LoVo (cell line): ENCODE measurements around the gene GPRIN3.

Experiments used
- DNase-seq: peaks from one replicate; pipeline ENCODE4 v3.0.0-alpha.2; 2016; ENCODE audit warnings: low spot score

Gene GPRIN3

DNA sequence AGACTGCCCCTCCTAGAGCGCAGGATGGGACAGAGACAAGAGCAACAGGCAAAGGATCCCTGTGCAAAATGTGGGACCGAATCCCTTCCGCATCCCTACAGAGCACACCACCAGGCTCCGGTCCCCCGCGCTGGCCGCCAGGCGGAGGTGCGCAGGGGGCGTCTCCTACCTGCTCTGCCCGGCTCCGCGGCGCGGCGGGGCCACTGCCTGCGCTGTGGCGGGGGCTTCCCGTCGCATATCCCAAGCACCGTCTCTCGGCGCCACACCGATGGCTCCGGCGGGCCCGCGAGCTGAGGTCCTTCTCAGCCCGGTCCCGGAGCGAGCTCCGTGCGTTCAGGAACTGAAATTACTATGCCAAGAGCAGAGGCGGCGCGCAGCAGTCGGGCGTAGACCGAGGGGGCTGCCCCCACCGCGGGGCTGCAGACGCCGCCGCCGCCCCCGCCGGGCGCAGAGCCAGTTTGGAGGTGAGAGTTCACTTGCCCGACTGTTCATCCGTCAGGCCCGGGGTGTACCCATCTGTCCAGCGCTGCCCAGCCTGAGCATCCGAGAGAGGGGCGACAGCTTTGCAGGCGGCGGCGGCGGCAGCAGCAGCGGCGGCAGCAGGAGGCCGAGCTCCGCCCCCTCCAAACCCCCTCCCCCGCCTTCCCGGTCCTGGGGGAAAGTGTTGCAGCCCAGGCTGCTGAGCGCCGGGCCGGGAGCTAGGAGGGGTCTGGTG, at the start of gene GPRIN3:
Gene GPRIN3, minus strand, starts transcription at position 355 of the 715 bp plus-strand sequence. CDS start 57,690 bp downstream, outside the sequence.
- no peak for DNase-seq

DNA sequence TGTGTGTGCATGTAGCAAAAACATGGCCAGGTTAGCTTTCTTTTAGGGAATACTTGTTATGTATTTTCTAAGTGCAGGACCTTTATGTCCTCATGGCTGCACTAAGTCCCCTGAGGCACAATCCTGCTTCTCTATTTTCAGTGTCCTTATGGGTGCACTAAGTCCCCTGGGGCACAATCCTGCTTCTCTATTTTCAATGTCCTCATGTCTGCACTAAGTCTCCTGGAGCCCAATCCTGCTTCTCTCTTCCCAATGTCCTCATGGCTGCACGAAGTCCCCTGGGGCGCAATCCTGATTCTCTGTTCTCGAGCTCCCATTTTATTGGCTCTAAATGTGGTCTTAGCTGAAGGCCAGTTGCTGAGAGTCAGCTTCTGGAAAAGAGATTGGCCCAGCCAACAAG, 49.7 kb upstream of the GPRIN3 start:
- DNase-seq = no peak

DNA sequence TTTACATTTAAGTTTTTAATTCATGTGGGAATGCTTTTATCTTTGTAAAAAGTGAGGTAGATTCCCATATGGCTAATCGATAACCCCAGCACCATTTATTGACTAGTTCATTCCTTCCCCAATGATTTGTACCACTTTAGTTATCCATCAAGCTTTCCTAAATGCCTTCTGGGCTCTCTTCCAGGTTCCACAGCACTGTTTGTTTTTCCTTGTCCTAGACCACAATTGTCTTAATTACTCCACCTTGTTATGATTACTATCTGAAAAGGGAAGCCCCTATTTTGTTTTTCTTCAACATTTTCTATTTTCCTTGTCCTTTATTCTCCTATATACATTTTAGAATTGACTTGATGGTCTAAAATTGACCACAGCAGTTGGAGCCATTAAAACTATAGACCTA, 48.5 kb upstream of the GPRIN3 start:
- DNase-seq = peak; percentile 12

DNA sequence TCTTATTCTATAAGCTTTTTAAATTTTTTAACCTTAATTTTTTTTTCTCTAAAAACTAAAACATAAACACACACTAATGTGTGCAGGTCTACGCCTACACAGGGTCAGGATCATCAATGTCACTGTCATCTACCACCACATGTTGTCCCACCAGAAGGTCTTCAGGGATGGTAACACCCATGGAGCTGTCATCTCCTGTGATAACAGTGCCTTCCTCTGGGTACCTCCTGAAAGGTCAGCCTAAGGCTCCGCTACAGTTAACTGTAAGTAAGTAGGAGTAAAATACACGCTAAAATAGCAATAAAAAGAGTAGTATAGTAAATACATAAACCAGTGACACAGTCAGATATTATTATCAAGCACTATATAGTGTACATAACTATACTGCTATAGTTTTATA, 45.9 kb upstream of the GPRIN3 start:
- DNase-seq = no peak

DNA sequence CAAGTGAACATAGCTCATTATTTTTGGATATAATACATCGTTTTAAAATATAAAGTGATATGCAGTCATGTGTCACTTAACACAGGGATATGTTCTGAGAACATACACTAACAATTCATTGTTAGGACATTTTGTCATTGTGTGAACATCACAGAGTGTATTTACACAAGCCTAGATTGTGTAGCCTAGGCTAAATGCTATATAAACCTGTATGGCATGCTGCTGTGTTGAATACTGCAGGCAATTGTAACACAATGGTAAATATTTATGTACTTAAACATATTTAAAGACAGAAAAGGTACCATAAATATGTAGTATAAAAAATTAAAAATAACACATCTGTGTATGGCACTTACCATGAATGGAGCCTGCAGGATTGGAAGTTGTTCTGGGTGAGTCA, 44.9 kb upstream of the GPRIN3 start:
- no peak for DNase-seq

DNA sequence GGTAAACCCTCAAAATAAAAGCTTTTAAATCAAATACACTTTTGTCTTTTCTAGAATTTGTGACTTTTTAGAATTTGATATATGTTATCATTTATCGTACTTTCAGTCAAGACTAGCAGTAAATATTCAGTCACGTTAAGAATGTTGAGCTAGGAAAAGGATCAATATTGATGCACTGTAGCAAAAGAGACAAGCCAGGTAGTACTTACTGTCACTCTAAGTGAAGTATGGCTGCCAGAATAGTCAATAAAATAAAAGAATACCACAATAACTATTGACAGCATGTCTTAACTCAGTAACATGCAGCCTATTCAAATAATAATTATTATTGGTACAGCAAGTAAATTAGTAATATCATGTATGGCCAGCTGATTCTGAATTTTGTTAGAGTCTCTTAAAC, 43.6 kb upstream of the GPRIN3 start:
- DNase-seq = no peak

DNA sequence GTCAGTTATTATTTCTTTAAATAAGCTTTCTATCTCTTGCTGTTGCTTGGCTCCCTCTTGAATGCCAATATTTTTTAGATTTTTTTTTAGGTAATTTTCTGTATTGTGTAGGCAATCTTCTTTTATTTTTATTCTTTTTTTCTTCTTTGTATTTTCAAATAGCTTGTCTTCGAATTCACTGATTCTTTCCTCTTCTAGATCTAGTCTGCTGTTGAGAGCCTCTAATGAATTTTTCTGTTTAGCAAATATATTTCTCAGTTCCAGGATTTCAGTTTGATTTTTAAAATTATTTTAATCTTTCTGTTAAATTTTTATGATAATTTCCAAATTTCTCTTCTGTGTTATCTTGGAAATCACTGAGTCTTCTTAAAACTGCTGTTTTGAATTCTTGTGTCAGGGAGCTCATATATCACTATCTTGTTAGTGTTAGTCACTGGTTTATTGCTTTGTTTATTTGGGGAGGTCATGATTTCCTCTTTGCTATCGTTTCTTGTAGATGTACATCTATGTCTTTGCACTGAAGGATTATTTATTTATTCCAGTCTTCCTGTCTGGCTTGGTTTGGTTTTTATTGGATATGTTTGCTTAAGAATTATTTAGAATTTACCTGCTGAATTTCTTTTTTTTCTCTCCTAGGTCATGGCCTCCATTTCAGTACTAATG, 39.9 kb upstream of the GPRIN3 start:
- peak; percentile 2 for DNase-seq

DNA sequence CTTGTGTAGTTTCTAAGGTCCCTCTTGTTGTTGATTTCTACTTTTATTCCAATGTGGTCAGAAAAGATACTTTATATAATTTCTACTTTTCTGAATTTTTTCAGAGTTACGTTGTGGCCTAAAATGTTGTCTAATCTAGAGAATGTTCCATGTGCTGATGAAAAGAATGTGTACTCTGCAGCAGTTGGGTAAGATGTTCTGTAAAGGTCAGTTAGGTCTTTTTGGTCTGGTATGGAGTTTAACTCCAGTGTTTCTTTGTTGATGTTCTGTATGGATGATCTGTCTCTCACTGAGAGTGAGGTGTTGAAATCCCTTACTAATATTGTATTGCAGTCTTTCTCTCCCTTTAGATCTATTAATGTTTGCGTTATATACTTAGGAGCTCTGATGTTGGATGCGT, 37.0 kb upstream of the GPRIN3 start:
- DNase-seq = no peak

DNA sequence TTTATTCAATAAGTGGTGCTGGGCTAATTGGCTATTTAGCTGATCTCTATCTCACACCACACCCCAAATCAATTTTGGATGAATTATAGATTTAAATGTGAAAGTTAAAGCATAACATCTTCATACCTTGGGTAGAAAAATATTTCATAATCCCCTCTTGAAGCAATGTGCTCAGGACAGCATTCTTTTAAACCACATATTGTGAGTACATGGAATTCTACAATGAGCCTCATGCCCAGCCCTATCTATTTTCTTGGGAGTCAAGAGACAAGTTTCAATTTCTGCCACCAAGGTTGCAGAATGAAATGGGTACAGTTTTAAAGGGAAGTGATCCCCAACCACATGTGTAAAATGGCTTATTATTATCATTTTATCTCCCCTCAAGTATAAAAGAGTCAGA, 30.6 kb upstream of the GPRIN3 start:
- no peak for DNase-seq

DNA sequence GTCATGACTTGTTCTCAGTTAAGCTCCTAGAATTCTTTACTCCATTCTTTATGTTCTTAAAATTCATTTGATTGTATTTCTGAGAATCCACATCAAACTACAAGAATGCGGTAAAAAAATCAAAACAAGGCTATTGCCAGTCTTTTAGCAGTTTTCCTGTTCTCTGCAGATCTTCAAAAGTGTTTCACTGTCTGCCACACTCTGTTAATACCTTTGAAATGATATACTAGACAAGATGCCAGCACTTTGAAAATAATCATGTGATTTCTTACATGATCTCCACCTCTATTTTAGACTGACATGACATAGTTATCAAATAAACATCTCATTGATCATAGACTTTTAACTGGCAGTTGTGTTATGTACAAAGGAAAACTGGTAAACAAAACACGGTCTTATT, 30.1 kb upstream of the GPRIN3 start:
- DNase-seq = no peak

DNA sequence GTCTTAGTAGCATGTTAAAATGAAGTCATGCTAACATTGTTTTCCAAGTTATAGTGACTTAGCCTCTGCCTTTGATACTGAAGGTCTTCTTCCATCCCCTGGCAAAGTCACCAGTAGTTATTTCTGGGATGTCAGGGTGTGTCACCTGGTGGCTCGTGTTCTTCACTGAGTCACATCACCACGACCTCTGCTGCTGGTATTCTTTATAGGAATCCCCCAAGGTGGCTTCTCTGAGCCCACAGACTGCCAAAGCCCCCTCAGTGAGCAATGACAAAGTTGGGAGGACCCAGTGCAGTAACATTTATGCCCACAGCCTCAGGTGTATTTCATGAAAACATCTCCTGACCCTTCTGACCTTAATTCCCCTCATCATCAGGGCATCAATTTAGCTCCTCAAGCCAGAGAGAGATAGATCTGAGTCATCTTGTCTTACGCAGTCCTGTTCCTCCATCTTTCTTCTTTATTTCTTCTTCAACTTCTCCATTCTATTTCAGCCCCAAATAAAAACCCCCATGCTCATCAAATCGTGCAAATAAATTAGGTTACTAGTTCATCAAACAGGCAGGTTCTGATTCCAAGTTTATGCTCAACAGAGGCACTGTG, 29.3 kb upstream of the GPRIN3 start:
- DNase-seq = no peak

DNA sequence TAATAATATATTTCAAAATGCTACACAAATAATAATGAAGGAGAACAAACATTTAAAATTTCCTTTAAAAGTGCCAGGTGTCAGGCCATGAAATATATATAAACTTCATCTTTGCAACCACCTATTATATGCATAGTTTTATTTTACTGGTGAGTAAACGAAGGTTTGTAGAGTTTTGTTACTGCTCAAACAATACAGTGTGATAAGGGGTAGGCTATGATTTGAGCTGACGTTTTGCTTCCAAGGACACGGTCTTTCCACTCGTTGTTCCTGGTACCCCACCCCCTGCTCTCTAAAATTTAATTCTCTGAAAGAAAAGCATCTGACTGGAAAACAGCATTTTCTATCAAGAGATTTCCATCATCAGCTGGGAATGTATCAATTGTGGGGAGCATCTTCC, 27.2 kb upstream of the GPRIN3 start:
- DNase-seq = no peak

DNA sequence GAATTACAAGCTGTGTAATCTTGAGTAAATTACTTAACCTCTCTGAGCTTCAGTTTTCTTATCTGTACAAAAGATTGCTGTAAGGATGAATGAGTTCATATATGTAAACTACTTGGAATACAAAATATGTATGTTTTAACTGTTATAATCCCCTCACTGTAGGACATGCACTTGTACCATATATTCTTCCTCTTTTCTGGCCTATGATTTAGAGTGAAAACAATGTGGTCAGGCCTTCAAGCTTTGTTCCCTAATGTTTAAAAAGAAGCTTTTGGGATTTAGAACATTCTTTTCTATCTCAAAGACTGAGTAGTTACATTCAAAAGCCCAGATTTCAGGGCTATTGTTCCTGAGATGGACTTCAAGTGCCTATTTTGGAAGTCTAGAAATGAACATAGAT, 26.7 kb upstream of the GPRIN3 start:
- no peak for DNase-seq

DNA sequence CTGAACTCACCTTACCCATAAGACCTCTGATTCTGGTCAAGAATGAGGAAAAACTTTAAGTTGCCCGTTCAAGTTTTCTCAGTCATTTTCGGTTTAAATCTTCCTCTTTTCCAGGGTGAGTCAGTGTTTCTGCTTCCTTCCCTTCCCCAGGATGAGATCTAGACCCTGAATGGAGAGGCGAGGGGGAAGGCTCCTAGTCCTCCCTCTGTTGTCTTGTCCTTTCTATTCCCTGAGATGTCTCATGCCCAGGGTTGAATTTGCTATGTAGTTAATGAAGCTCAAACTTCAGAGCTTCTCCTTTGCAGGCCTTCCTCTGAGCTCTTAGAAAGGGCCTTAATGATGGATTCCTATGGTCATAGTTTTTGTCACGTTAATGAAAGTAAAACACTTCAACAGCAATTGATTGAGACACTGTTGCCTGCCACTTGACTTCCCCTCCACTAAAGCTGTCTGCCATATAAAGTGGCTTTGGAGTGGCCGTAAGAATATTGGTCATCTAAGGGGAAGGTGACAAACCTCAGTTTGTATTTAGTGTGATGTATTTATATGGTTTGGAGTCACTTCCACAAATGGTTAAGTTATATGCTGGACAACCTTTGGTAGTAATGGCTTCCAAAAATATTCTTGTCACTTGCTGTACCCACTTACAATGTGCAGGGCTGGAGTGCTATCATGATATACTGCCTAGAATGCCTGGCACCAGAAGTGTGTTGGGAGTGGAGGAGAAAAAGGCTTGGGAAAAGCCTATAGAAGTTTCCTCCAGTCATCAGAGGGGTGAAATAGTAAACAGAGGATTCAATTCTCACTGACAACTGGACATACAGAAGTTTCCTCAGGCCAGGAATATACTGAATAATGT, 24.3 kb upstream of the GPRIN3 start:
- no peak for DNase-seq

DNA sequence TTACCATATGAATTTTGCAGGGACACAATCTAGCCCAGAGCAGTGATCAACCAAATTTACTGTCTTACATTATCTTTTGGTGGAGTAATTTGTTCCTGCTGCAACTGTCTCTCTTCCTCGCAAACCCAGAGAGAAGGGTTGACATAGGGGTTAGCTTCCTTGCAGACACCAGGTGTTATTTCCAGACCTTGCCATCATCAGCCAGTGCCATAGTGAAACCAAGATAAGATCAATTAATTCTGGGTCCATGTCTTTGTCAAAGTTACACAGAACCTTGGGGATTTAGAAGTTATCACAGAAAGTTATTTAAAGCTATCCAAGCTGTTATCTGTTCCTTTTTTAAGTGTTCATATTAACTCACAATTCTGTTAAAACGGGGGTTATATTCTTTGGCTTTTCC, 23.6 kb upstream of the GPRIN3 start:
- DNase-seq = no peak

DNA sequence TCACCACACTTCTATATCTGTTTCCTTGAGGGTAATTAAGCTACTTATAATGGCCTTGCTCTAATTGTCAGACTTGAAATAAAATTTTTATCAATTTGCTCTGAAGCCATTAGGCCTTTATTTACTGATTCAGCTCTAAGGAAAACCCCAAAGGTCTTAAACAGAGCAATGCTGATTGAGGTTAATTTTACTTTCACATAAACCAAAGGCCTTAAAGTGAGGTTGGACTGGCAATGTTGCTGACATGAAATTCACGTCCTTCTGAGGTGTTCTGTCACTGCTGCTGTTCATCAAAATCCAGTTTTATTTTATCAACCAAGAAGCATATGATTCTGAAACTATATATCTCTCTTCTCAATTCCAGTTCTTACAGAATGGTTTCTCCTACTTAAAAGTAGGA, 21.7 kb upstream of the GPRIN3 start:
- no peak for DNase-seq

DNA sequence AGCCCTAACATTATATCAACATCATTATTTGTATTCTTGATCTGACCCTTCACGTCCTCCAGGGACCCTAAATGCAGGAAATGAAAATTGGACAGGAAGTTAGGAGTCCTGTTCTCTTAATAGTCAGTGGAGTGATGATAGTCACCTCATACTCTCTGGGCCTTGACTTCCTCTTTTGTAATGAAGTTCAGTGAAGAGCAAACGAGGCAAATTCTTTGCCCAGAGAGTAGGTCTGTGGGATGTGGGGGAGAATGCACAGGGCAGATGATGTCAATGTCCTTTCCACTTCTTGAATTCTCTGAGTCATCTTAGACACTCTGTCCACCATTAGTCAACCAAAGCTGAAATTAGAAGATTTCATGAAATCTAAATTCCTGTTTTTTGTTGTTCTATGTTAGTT, 17.1 kb upstream of the GPRIN3 start:
- DNase-seq = no peak

DNA sequence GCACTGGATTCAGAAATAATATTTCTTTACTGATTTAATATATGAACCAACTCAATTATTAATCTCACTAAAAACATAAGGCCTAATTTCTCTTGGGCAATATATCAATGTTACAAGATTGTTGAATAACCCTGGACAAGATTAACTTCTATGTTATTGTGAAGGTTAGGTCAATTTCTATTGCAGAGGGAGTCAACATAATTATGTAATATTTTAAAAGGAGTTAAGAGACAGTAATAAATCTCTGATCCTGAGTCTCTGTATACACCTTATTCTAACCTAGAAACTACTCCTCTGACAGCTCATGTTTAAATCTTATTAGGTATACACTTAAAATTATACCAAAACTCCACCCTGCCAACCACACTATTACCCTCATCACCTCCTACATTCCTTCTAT, 15.1 kb upstream of the GPRIN3 start:
- DNase-seq = no peak

DNA sequence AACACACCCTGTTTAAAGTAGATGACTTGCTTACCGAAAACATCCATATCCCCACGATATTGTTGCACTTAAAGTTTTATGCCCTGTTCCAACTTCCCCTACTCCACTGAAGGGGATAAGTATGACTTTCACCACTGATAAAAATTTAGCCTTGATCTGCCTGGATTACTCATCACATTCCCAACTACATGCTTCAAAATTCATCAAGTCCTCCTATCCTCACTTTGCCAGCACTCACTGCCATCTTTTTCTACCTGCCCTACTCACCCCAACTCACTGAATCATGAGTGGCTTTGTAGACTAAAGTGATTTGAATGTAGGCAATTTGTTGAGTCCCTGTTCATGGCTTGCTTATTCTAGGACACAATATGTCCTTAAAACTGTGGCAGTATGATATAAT, 12.2 kb upstream of the GPRIN3 start:
- DNase-seq = no peak

DNA sequence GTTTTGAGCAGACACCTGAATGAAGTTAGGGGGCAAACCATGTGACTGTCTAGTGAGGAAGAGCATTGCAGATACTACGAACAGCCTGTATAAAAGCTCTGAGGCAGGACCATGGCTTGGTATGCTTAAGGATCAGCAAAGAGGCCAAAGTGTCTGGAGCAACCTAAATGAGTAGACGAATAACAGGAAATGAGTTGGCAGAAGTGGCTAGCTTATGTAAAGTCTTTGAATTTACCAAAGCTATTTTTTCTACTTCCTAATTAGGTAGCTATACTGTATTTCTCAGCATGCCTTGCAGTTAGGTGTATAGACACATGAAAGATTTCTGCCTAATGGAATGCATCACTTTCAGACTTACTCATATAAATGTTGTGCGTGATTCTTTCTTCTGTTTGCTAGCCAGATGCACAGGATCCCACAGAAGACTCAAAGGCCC, 9.3 kb upstream of the GPRIN3 start:
- DNase-seq = no peak

DNA sequence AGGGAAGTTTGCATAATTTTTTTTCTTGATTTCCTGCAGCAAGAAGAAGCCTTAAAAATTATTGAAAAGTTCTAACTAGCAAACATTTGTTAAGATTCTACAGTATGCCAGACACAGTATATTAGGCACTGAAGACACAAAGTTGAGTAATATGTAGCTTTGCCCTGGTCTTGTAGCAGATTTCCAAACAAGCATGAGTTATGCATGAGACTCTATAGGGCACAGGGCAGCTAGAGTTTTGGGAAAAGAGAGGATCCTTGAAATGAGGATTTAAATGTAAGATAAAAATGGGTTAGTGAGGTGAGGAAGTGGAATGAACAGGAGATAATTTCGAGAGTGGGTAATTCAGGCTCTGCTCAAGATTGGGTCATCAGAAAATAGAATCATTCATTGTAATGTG, 8.6 kb upstream of the GPRIN3 start:
- no peak for DNase-seq

DNA sequence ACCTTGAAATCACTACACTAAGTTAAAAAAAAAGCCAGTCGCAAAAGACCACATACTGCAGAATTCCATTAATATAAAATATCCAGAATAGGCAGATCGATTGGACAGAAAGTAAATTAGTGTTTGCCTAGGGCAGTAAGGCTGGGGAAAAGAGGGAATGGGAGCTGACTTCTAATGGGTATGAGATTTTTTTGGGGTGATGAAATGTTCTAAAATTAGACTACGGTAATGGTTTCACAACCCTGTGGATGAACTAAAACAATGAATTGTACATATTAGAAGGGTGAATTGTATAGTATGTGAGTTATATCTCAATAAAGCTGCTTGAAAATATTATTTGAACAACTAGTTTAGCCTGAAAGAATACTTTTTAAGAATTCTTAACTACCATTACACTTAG, 6.7 kb upstream of the GPRIN3 start:
- no peak for DNase-seq

DNA sequence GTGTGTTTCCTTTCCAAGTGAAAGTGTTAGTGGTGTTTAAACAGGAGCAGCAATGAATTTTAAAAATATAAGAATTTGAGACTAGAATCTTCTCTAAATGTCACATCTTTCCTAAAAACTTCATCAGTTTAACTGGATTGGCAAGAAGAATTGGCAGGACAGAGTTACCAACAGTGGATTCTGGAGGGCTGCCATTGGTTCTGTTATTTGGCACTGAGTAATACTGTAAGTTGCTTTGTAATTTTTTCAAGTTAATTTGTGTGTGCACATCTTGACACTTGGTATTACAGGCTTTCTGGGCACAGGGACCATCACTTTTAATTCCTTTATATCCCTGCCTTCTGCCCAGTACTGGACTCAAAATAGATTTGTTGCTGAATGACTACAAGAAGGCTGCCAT, 4.5 kb upstream of the GPRIN3 start:
- DNase-seq = no peak
